ENCODE data around the gene SARDH.
"Not testable (repeated sequence)": the region's sequence is repeated elsewhere in the genome, so short reads cannot be mapped to it uniquely, and the experiment has no call there.

The SARDH gene

DNA sequence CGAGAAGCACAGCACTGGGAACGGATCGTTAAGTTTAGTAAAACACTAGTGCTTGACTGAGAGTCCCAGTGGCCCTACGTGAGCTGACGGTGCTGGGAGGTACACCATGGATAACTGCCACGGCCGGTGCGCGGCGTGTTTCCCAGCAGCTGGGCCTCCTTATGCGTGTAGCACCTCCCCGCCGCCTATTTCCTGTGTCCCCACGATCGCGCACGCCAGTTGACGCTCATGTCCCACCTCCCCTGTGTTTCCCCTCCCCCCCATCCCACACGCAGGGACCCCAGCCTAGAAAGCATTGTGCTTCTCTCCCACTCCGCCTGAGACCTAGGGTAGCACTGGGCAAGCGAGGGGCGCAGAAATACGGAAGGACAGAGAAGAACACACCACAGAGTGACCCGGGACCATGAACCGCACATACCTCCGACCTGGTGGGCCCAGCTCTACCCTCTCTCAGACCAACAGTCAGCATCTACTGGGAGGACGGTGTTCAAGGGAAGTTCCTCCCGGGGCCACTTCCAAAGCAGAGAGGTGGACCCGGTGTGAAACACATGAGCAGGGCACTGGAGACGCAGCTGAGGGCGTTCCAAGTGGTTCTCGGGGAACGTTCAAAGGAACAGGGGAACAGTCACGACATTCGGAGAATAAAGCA is 56.4 kb downstream of the SARDH start:
- DNase-seq, result no peak

DNA sequence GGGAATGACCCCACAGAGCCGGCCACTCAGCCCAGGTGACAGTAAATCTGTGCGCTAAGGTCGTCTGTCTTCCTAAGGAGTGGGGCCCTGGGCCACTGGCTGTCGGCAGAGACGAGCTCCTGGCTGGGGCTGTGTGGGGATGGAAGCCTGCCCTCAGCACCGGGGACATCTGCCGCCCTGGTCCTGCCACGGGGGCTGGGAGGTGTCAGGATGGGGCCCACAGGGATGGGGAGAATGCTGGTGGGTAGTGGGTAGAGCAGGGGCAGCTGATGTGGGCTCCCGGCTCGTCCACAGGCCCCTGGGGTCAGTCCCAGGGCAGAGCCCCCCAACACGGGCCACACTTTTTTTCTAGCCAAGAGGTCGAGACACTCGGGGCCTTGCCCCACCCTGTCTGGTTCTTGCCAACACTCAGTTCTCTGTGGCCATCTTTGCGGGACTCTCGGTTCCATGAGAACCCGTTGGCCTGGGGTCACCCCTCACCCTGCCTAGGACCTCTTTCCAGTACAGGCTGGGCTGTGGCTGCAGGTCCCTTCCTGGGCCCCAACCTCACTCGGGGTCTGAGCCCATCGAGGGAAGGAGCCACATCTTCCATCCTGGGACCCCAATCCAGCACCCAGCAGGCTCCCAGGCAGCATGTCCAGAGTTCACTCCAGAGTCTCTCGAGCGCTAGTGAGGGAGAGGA is 57.0 kb downstream of the SARDH start:
- DNase-seq, result no peak

DNA sequence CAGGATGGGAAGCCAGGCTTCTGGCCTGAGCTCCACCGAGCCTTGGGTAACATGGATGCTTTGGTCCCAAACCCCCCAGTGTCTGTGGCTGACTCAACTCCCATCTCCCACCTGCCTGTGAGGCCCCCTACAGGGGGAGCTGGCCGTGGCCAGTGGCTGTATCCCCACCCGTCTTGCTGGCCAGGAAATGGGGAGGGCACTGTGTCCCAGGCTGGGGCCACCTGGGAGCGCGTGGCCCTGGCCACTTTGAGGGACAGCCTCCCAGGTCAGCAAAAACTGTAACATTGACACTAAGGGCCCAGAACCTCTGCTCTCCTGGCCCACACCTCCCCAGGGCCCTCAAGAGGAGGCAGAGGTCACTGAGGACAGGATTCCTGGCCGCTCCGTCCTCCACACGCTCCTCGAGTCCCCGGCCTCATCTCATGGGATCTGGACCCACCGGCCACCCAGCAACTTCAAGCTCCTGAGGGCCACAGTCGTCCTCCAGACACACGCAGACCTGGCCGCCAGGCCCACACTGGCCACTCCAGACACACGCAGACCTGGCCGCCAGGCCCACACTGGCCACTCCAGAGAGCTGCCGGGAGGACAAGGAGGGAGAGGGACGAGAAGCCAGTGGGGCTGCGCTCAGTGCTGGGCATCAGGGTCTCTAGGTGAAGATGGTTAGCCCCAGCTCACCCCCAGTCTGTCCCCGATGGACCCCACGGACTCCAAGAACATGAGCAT is 57.7 kb downstream of the SARDH start:
- no peak for DNase-seq

DNA sequence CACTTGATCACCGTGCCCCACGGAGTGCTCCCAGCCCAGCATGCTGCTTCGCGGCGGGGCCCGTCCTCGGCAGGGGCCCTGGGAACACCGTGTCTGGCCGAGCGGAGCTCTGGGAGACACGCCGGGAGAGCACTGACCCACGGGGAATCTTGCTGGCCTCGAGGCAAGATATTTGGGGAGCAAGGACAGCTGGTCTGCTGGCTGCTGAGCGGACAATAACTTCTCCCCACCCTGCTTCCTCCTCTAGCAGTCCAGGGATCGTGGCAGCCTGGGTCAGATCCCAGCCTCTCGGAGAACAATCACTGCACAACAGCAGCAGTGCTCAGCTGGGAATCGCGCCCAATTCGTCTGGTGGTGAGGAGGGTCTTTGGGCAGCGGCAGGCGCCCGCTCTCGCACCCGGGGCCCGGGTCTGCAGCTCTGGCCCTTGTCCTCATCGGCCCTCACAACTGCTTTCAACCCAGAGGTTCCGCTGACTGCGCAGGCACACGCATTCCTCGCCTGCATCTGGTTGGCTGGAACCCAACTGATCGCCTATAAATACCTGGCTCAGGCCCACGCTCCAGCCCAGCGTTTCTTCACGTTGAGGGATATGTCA is 58.6 kb downstream of the SARDH start:
- DNase-seq, result no peak

DNA sequence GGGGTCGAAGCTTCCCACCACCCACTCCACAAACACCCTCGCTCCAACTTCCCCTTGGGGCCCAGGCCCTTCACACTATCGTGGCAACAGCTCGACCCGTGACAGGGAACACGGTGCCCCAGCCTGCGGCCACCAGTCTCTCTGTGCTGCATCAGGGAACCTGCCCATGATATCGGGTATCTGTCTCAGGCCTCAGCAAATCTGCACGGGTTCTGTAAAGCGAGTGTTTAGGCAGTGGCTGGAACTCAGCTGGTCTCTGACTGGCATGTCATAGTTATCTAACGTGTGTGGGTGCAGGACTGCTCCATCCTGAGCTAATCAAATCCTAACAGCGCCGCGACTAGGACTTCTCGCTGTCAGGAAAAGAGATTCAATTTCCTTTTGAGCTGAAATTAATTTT is 59.1 kb downstream of the SARDH start:
- DNase-seq, result no peak

DNA sequence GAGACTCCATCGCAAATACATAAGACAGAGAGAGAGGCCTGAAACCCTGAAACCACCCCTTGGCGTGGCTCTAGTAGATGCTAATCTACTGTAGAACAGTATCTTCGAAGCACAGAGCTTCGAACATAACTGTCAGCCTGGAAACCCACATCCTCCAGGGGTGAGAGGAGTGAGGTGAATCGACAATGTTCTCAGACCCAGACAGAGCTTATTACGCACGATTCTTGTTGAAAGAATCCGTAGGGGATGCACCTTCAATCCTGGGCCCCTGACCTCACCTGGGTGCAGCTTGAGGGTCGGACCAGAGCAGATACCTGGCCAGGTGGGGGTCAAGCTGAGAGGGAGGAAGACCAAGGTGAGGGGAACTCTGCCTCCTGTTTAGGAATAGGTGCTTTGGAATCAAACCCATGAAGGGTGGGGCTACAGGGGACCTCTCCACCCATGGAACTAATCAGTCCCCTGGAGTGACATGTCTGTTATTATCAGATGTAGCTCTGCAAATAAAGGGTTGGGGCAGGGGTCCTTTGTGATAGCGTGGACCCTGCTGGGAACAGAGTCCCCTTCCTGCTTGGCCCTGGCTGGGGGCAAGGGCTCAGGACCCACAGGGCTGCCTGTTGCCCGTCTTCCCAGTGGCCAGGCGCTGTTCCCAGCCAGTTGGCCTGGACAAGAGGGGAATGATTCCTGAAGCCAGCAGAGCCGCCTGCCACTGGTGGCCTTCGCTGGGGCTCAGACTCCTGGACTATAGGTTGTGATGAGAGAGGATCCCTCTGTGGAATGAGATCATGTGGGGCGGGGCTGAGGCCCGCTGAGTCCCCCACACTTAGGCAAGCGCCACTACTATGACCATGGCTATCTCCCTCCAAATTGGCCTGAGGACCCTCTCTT is 60.8 kb downstream of the SARDH start:
- DNase-seq, result peak; percentile 46

DNA sequence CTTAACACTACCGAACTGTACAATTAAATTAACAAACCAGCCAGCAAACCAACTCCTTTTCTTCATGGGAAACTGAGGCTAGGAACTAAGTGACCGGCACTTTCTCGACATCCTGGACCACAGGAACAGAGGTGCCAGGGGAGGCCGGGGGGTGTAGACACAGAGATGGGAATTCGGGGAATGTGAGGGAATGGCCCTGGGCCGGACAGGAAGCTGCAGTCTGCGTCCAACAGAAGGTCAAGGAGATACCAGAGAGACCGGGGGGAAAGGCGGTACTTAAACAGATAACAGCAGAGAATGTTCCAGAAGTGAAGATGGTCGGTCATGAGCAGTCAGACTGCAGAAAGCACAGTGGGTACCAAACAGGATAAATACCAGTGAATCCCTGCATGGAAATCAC is 61.7 kb downstream of the SARDH start:
- no peak for DNase-seq

DNA sequence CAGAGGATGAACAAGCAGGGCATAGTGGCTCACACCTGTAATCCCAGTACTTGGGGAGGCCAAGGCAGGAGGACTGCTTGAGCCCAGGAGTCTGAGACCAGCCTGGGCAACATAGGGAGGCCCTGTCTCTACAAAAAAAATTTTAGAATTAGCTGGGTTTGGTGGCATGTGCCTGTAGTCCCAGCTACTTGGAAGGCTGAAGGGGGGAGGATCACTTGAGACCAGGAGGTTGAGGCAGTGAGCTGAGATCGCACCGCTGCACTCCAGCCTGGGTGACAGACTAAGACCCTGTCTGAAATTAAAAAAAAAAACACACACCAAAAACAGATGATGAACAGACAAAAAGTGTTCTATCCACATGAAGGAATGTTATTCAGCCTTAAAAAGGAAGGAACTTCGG is 62.4 kb downstream of the SARDH start:
- not testable (repeated sequence) for DNase-seq

DNA sequence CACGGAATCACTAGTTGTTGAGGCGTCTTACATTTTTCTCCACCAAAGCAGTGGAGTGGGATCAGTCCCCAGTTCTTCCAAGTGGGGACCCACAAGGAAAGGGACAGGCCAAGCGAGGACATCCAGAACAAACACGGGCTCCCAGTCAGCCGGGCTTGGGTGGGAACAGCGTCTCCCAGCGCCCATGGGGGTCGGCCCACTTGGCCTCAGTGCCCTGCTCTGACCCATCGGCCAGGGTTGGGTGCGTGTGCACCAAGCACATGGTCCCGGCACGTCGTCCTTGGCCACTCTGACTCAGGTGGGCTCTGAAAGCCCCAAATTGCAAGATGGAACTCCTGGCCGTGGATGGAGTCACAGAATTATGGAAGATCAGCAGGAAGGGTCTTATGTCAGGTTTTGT is 64.1 kb downstream of the SARDH start:
- no peak for DNase-seq

DNA sequence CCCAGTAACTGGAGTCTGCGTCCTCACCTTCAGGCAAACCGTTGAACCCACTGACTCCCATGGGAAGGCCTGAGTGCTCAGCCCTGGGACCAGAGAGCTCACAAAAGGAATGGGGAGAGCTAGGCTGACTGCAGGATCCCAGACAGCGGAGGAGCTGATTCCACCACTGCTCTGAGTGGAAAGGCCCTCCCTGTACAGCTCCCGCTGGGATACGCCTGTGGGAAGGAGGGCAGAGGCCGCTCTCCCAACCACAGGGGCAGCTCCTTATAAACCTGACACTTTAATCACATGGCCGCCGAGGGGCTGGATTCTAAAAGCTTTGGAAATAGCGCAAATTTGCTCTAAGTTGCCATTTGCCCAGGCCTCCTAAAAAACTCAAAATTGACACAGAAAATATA is 64.9 kb downstream of the SARDH start:
- DNase-seq, result no peak

DNA sequence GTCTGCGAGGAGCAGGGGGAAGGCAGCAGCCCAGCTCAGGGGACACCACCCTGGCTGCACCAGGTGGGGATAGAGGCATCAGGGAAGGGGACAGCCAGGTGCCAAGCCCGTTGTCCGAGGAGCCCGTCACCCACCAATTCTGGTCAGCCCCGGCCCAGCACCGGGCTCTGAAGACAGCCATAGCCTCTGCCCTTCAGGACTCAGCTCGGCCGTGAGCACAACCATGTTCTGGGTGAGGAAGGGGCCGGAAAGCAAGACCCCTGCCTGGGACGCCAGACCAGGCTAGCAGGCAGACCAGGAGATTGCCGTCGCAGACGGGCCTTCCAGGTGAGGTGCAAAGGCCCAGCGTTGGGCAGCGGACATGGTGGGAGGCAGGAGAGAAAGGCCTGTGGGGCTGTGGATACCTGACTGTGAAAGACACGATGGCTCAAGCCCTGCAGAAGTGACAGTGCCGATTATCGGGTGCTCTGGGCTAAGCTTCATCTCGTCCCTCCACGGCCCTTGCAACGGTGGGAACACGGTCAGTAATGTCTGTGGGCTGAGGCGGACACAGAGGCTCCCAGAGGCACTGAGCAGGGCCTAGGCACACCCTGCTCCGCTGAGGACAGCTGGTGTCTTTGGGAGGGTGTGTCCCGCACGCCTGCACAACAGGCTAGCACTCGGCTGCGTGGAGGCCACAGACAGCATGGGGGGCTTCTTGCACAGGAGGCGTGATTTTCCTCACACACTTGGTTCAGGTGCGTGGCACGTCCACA is 65.5 kb downstream of the SARDH start:
- no peak for DNase-seq

DNA sequence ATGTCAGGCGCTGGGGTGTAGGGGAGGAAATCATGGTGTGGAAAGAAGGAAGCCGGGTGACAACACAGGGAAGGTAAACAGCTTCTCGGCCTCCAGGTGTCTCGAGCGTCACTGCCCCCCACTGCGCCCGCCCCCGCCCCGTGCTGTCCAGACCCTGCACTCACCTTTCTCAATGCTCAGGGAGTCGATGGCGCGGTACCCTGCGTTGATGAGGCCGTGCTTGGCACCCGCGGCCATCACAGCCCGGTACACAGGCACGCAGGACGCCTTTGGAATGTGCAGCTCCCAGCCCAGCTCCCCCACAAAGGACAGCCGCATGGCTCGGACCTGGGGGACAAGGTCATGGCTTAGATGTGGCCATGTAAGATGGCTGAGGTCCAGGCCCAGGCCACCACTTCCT is 66.8 kb downstream of the SARDH start:
- DNase-seq, result no peak

DNA sequence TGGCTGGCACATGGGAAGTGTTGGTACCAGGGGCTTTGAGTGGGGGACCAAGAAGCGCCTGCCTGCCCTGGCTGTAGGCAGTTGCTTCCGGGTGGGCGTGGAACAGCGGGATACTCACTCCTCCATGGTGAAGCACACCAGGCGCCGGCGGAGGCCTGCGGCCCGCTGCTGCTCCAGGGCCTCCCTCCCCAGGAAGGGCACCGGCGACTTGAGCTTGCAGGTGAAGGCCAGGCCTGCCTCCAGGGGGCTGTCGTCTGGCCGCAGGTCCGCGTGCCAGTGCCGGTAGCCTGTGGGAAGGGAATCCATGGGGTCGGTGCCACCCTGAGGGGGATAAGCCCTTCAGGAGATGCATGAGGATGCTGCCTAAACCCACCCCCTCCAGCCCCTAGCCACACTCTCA is 67.7 kb downstream of the SARDH start:
- DNase-seq, result no peak

DNA sequence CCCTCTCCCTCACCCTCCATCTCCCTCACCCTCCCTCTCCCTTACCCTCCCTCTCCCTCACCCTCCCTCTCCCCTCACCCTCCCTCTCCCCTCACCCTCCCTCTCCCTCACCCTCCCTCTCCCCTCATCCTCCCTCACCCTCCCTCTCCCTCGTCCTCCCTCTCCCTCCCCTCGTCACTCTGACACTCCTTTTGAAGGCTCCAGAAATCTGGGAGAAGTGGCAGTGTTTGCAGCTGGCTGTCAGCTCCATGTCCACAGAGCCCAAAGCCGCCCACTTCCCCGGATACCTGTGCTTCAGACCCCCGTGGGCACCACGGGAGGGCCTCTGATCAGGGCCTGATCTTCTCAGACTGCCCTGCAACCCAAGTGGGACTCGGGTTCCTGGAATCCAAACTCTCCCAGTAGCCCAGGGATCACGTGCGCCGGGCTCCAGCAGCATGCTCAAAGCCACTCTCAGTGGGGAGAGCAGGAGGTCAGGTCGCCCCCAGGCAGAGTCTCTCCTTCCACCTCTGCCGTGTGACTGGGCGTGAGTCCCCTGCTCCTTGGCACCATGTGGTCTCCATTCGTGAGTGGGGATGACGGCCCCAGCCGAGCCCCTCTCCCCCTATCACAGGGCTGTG is 68.9 kb downstream of the SARDH start:
- DNase-seq, result no peak

DNA sequence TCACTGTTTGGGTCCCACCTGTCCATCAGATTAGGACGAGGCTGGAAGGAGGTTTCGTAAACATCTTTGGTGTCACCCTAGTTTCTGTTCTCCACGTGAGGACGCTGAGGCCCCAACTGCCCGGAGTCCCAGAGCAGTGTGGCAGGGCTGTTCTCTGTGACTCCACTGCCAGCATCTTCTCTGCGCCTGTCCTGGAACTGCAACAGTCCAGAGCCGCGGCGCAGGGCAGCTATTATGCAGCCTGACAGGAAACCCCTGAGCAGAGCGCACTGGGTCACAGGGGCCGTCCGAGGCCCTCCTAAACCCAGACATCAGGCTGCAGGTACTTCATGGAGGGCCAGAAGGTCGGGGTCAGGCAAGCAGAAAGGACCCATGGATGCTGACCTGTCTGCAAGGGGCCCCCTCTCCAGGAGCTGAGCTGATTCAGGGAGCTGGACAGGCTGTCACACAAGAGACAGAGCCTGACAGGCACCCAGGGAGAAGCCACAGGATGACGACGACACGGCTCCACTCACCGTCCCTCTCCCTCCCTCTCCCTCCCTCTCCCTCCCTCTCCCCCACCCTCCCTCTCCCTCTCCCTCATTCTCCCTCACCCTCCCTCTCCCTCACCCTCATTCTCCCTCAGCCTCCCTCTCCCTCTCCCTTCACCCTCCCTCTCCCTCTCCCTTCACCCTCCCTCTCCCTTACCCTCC is 70.2 kb downstream of the SARDH start:
- DNase-seq, result no peak

DNA sequence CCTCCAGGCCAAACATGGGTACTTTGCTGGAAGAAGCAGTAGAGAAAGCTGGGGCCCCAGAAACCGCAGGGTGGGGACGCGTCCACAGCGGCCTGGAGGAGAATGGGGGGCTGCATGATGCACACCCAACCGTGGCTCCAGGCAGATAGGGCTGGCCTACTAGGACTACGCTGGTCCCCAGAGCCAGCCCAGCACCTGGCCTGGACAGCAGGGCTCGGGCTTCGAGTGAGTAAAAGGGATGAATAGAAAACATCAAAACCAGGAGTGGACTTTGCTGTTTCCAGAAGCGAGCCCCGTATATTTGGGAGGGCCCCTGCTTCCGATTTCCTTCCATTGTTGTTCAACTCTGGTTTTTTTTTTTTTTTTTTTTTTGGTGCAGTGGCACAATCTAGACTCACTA is 71.3 kb downstream of the SARDH start:
- DNase-seq, result no peak

DNA sequence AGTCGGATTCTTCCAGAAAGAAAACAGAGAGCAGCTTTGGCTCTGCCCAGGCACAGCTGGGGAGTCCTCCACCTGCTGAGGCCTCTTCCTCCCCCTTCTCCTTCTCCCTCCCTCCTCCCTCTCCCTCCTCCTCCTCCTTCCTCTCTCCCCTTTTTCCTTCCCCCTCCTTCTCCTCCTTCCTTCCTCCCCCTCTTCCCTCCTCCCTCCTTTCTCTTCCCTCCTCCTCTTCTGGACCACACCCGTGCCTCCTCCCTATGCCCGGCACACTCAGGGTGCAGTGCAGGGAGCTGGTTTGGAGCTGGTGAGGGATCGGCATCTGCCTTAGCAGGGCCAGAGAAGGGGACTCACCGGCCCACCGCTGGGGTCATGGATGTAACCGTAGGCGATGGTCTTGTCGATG is 71.8 kb downstream of the SARDH start:
- no peak for DNase-seq

DNA sequence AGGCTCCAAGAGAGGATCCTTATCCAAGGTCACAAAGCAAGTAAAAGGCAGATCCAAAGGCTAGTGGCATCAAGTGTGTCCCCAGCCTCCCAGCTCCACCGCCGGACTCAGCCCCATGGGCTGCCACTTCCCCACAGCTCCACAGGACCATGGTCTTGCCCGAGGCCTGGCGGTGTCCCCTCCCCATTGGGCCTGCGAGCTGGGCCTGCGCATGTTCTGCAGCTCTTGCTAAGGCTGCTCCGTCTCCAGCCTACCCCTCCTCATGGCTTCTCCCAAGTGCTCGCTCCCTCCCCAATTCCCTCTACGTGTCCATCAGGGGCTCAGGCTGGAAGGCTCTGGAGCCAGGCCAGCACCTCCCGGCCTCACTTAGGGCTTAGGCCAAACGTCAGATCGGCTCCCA is 72.6 kb downstream of the SARDH start:
- DNase-seq, result no peak

DNA sequence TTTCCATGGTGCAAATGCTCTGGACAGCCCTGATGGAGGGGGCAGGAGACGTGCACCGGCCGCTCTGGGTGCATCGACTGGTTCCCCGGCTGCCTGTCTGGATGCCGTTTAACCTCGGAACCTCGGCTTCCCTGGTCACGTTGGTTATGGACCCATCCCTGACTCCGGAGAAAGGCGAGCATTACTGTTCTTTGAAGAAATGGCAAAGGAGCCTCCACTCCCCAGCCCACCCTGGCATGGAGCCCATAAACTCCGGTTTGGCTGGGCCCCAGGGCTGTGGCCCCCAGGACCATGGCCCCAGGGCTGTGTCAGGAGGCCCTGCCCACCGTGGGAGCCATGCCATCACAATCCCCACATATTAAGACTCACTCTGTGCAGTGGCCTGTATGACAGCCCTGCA is 73.1 kb downstream of the SARDH start:
- DNase-seq, result no peak

DNA sequence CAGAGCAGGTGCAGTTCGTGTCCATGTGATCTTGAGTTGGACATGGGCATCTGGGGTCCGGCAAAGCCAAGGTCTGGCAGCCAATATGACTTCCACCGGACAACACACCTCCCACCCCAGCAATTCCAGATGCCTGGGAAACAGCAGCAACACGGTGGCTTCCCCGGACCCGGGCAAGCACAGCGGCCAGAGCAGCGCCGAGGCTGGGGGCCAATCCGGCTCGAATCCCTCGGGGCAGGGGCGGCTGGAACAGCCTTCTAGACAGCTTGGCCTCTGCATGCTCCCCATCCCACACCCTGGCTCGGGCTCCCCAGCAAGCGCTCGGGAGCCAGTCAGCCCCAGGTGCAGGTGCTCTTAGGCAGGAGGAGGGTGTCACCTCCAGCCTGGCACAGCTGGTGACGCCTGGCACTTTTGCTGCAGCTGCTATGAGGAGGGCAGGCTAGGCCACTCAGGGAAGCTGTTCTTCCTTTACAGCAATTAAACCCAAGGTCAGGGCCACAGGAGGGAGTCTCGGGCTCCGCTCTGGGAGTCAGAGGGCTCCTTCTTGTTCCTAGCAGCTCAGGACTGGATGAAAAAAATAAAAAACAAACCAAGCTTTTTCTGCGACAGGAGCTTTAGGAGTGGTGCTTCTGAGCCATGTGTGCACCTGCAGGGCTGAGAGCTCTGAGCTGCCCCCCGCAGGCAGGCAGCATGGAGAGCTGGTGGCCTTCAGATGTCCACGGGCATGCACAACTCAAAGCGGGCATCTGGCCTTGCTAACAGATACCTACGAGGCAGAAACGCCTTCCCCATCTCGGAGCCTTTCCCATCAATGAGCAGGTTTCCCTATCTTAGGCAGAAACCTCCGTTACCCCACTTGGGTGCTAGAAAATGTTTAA is 73.7 kb downstream of the SARDH start:
- DNase-seq, result no peak
